Measurements from ENCODE around the gene EFCAB8.

- no peak for TF ChIP-seq CTCF (IDR thresholded peaks at IDR 0.05)
- TF ChIP-seq POLR2A (IDR thresholded peaks at IDR 0.05), result no peak
These were observed 126.9 kb downstream of the EFCAB8 start for GRCh38 chr20:32985596-32985995.

Measured in vagina (tissue), 2 donors.